Vagina (tissue), 2 donors: ENCODE data around the gene SLF2. TPM values are rescaled to one million over a fixed set of nuclear protein-coding genes. Genes with fewer than 3 reads are reported as not detected.

Experiments
- DNase-seq, 2 donors: peaks; one replicate each; pipeline ENCODE4 v3.0.0-alpha.2; 2017; ENCODE audit errors: extremely low spot score in 2 of 2
- H3K27ac ChIP-seq: fragments of 200-600 bp; sonication (generic); one replicate; pipeline ENCODE4 v1.5.1; 2019
- H3K27me3 ChIP-seq: fragments of 200-600 bp; sonication (generic); one replicate; pipeline ENCODE4 v1.5.1; 2019
- H3K36me3 ChIP-seq, 2 donors: fragments of 200-600 bp; sonication (generic); one replicate each; pipeline ENCODE4 v1.5.1; 2017 to 2019
- H3K4me1 ChIP-seq: fragments of 200-600 bp; sonication (generic); one replicate; pipeline ENCODE4 v1.5.1; 2019
- H3K4me3 ChIP-seq, 2 donors: fragments of 200-600 bp; sonication (generic); 1 replicate in 1 of 2; 2 replicates in 1 of 2; pipeline ENCODE4 v1.5.1; 2016 to 2019
- H3K9me3 ChIP-seq: fragments of 200-600 bp; sonication (generic); one replicate; pipeline ENCODE4 v1.5.1; 2019
- CTCF ChIP-seq, 3 experiments: fragments of 450-650 bp in 2 of 3; fragments of 200-600 bp in 1 of 3; sonication (generic) in 1 of 3; IDR thresholded peaks; one replicate each; pipeline ENCODE4 v1.5.1; 2017 to 2019; ENCODE audit warnings: antibody characterized with exemption in 3 of 3, mild to moderate bottlenecking in 2 of 3, moderate library complexity in 2 of 3
- POLR2A ChIP-seq, 2 donors: fragments of 450-650 bp; IDR thresholded peaks; one replicate each; pipeline ENCODE4 v1.6.1; 2017; ENCODE audit warnings: antibody characterized with exemption in 2 of 2, mild to moderate bottlenecking in 2 of 2, moderate library complexity in 2 of 2
- POLR2AphosphoS5 ChIP-seq, 2 donors: sonication (generic); formaldehyde crosslinking; IDR thresholded peaks; one replicate each; pipeline ENCODE4 v1.9.0; 2017; ENCODE audit warnings: antibody characterized with exemption in 2 of 2, mild to moderate bottlenecking in 2 of 2, low read depth in 1 of 2; ENCODE audit not compliant: insufficient read depth in 1 of 2
- intact Hi-C: fragments of 100-400 bp; cut with DNase I; formaldehyde crosslinking; loops from one replicate; pipeline ENCODE4 v1.15.1; 2023
- total RNA-seq: library from RNA; depleted of rRNA; stranded (reverse); fragments of >200 nt; gene quantifications from one replicate; pipeline ENCODE4 v1.2.3, GENCODE V29; 2016

The SLF2 gene
- total RNA-seq, 1 donor from 2014 or later = 26.8 TPM

GRCh38 chr10:100897976-100898375 is 14.8 kb upstream of the SLF2 start:
- Histone ChIP-seq H3K36me3 (no peaks in the 10 kb centered on the region), H3K4me1 (no peaks in the 10 kb centered on the region), H3K27ac (no peak overlapping the region), H3K27me3 (no peaks in the 10 kb centered on the region), H3K4me3 (no peak overlapping the region), H3K9me3 (no peaks in the 10 kb centered on the region)
- intact Hi-C loops = no loop called here
- no peak for TF ChIP-seq POLR2A (IDR thresholded peaks at IDR 0.05)
- TF ChIP-seq CTCF (IDR thresholded peaks at IDR 0.05) = no peak
- no peak for TF ChIP-seq POLR2AphosphoS5 (IDR thresholded peaks at IDR 0.05; ENCODE audit: insufficient read depth in 1 of 2, low read depth in 1 of 2)
- DNase-seq = no peak

GRCh38 chr10:100899171-100899570 is 13.6 kb upstream of the SLF2 start:
- H3K4me3 ChIP-seq = no peak overlapping the region
- no peaks in the 10 kb centered on the region for H3K4me1 ChIP-seq
- intact Hi-C loops = no loop called here
- no peaks in the 10 kb centered on the region for H3K36me3 ChIP-seq
- DNase-seq = no peak
- TF ChIP-seq CTCF (IDR thresholded peaks at IDR 0.05) (no peak), POLR2A (IDR thresholded peaks at IDR 0.05) (no peak), POLR2AphosphoS5 (IDR thresholded peaks at IDR 0.05; ENCODE audit: insufficient read depth in 1 of 2, low read depth in 1 of 2) (no peak)
- H3K27ac ChIP-seq = no peak overlapping the region
- no peaks in the 10 kb centered on the region for H3K9me3 ChIP-seq
- H3K27me3 ChIP-seq = no peaks in the 10 kb centered on the region

- Histone ChIP-seq H3K27me3 (no peaks in the 10 kb centered on the region), H3K27ac (no peak overlapping the region), H3K4me1 (no peaks in the 10 kb centered on the region), H3K4me3 (no peak overlapping the region), H3K9me3 (no peaks in the 10 kb centered on the region), H3K36me3 (no peaks in the 10 kb centered on the region)
- TF ChIP-seq POLR2AphosphoS5 (IDR thresholded peaks at IDR 0.05; ENCODE audit: insufficient read depth in 1 of 2, low read depth in 1 of 2) (no peak), CTCF (IDR thresholded peaks at IDR 0.05) (no peak), POLR2A (IDR thresholded peaks at IDR 0.05) (no peak)
- DNase-seq = no peak
- intact Hi-C loops = no loop called here
These were observed 11.7 kb upstream of the SLF2 start for GRCh38 chr10:100901051-100901450.

GRCh38 chr10:100902622-100903021 is 10.1 kb upstream of the SLF2 start:
- no peak overlapping the region for H3K4me3 ChIP-seq
- no peaks in the 10 kb centered on the region for H3K4me1 ChIP-seq
- no peak for TF ChIP-seq POLR2A (IDR thresholded peaks at IDR 0.05)
- TF ChIP-seq CTCF (IDR thresholded peaks at IDR 0.05) = no peak
- no peak for TF ChIP-seq POLR2AphosphoS5 (IDR thresholded peaks at IDR 0.05; ENCODE audit: insufficient read depth in 1 of 2, low read depth in 1 of 2)
- no peak for DNase-seq
- no peaks in the 10 kb centered on the region for H3K36me3 ChIP-seq
- no peaks in the 10 kb centered on the region for H3K27me3 ChIP-seq
- H3K9me3 ChIP-seq = no peaks in the 10 kb centered on the region
- H3K27ac ChIP-seq = no peak overlapping the region
- intact Hi-C loops = no loop called here

- no peak for DNase-seq
These were observed 7.8 kb upstream of the SLF2 start for GRCh38 chr10:100904917-100905316.

More at GRCh38 chr10:100904917-100905316, 7.8 kb upstream of the SLF2 start:
- Histone ChIP-seq H3K27ac (no peak overlapping the region), H3K36me3 (no peaks in the 10 kb centered on the region), H3K4me1 (no peaks in the 10 kb centered on the region), H3K27me3 (no peaks in the 10 kb centered on the region), H3K4me3 (no peak overlapping the region), H3K9me3 (no peaks in the 10 kb centered on the region)
- no peak for TF ChIP-seq POLR2A (IDR thresholded peaks at IDR 0.05)
- TF ChIP-seq CTCF (IDR thresholded peaks at IDR 0.05) = no peak
- no peak for TF ChIP-seq POLR2AphosphoS5 (IDR thresholded peaks at IDR 0.05; ENCODE audit: insufficient read depth in 1 of 2, low read depth in 1 of 2)
- intact Hi-C loops = no loop called here
